ENCODE measurements around the gene CHRNB1. TPM values are rescaled to one million over a fixed set of nuclear protein-coding genes. Genes with fewer than 3 reads are reported as not detected.

The CHRNB1 gene
- total and polyA plus RNA-seq, 10 of the 15 experiments (the other 5 are each of a cell fraction or from before 2014, with no cell fraction given), result 5.8 to 14.8 (median 11.3) TPM

DNA sequence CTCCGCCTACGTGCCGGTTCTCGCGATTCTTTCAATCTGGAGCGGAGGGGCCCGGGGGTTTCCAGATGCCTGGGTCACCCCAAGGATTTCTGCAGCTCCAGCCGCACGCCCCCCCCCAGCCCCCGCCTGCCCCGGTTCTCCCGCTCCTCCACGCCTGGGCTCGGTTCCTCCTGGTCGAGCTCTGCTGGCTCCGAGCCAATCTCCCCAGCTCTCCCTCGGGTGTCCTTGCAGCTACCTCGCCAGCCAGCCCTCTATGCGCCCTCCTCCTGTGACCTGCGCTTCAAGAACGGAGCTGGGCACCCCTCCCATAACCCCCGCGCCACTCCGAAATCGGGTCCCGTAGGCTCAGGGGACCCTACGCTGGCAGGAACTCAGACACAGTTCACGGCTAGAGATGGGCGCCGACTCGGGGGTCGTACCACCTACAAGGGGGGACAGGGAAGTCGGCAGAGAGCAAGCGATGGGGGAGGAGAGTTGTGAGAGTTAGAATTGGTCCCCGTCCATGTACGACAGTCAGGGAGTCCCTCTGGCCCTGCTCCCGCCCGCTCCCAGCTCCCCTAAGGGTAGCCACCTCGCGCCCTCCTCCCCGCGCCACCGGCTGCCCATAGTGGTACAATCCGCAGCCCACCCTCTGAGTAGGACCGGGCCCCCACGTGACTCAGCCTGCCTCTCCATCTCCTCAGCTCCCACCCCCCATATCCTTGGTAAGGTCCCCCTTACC lies 4.6 kb upstream of the CHRNB1 start (continued):
- TF ChIP-seq TARDBP (IDR thresholded peaks at IDR 0.05; ENCODE audit: borderline replicate concordance) (no peak), MYB (IDR thresholded peaks at IDR 0.05; ENCODE audit: borderline replicate concordance, low read depth, low read length) (no peak), SUZ12 (IDR thresholded peaks at IDR 0.05; ENCODE audit: unreplicated experiment) (no peak), TCF7 (IDR thresholded peaks at IDR 0.05; ENCODE audit: borderline replicate concordance) (no peak), GABPA (IDR thresholded peaks at IDR 0.05; ENCODE audit: low read depth) (no peak), FOXM1 (IDR thresholded peaks at IDR 0.05; ENCODE audit: low read depth, low read length) (no peak), ZNF207 (IDR thresholded peaks at IDR 0.05; ENCODE audit: borderline replicate concordance) (no peak), BCLAF1 (IDR thresholded peaks at IDR 0.05) (peak; percentile 85), RBBP5 (conservative IDR thresholded peaks at IDR 0.05) (no peak), MLLT1 (IDR thresholded peaks at IDR 0.05) (peak; percentile 77; the same call in 1 of the 2 replicates), CREB1 (IDR thresholded peaks at IDR 0.05; ENCODE audit: low read depth) (0 out of 2 replicates have a peak, but pooled peaks have one; percentile 7), CHD4 (IDR thresholded peaks at IDR 0.05) (no peak), RELA (IDR thresholded peaks at IDR 0.05; ENCODE audit: borderline replicate concordance, partially characterized antibody) (peak; percentile 4), HCFC1 (IDR thresholded peaks at IDR 0.05; ENCODE audit: low read length) (no peak), CBFB (IDR thresholded peaks at IDR 0.05; ENCODE audit: low read depth) (no peak)
- TF ChIP-seq, protein P1, sequence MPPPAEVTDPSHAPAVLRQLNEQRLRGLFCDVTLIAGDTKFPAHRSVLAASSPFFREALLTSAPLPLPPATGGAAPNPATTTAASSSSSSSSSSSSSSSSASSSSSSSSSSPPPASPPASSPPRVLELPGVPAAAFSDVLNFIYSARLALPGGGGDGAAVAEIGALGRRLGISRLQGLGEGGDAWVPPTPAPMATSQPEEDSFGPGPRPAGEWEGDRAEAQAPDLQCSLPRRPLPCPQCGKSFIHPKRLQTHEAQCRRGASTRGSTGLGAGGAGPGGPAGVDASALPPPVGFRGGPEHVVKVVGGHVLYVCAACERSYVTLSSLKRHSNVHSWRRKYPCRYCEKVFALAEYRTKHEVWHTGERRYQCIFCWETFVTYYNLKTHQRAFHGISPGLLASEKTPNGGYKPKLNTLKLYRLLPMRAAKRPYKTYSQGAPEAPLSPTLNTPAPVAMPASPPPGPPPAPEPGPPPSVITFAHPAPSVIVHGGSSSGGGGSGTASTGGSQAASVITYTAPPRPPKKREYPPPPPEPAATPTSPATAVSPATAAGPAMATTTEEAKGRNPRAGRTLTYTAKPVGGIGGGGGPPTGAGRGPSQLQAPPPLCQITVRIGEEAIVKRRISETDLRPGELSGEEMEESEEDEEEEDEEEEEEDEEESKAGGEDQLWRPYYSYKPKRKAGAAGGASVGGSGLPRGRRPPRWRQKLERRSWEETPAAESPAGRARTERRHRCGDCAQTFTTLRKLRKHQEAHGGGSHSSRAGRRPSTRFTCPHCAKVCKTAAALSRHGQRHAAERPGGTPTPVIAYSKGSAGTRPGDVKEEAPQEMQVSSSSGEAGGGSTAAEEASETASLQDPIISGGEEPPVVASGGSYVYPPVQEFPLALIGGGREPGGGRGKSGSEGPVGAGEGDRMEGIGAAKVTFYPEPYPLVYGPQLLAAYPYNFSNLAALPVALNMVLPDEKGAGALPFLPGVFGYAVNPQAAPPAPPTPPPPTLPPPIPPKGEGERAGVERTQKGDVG (CRISPR knock-in tag; IDR thresholded peaks at IDR 0.05), result no peak
- TF ChIP-seq, protein P2, sequence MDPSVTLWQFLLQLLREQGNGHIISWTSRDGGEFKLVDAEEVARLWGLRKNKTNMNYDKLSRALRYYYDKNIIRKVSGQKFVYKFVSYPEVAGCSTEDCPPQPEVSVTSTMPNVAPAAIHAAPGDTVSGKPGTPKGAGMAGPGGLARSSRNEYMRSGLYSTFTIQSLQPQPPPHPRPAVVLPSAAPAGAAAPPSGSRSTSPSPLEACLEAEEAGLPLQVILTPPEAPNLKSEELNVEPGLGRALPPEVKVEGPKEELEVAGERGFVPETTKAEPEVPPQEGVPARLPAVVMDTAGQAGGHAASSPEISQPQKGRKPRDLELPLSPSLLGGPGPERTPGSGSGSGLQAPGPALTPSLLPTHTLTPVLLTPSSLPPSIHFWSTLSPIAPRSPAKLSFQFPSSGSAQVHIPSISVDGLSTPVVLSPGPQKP (IDR thresholded peaks at IDR 0.05; ENCODE audit: low read depth, low read length), result no peak
- TF ChIP-seq, protein P3, sequence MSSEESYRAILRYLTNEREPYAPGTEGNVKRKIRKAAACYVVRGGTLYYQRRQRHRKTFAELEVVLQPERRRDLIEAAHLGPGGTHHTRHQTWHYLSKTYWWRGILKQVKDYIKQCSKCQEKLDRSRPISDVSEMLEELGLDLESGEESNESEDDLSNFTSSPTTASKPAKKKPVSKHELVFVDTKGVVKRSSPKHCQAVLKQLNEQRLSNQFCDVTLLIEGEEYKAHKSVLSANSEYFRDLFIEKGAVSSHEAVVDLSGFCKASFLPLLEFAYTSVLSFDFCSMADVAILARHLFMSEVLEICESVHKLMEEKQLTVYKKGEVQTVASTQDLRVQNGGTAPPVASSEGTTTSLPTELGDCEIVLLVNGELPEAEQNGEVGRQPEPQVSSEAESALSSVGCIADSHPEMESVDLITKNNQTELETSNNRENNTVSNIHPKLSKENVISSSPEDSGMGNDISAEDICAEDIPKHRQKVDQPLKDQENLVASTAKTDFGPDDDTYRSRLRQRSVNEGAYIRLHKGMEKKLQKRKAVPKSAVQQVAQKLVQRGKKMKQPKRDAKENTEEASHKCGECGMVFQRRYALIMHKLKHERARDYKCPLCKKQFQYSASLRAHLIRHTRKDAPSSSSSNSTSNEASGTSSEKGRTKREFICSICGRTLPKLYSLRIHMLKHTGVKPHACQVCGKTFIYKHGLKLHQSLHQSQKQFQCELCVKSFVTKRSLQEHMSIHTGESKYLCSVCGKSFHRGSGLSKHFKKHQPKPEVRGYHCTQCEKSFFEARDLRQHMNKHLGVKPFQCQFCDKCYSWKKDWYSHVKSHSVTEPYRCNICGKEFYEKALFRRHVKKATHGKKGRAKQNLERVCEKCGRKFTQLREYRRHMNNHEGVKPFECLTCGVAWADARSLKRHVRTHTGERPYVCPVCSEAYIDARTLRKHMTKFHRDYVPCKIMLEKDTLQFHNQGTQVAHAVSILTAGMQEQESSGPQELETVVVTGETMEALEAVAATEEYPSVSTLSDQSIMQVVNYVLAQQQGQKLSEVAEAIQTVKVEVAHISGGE (CRISPR knock-in tag; IDR thresholded peaks at IDR 0.05), result no peak

Measured in GM12878 (cell line).